GM12878 (cell line): ENCODE data around the gene FLNC. TPM values are rescaled to one million over a fixed set of nuclear protein-coding genes. Genes with fewer than 3 reads are reported as not detected.

Experiments
- ATAC-seq: fragments of 200-7000 bp; cut with Tn5 transposase; 3 replicates; pipeline ENCODE4 v1.9.1; 2020; ENCODE audit warnings: mild to moderate bottlenecking, moderate library complexity
- BruUV-seq: library from RNA; stranded (reverse); fragments of 400-500 nt; replicated peaks from 2 replicates; lab custom pipeline; 2021; lab: Mats Ljungman, UMichigan
- CTCF ChIA-PET: fragments of 300-600 bp; sonication (Branson Sonifier 250); formaldehyde crosslinking; extraction: SDS; loops from one replicate; lab custom pipeline; 2021; ENCODE audit warnings: inconsistent platforms; lab: Yijun Ruan, JAX
- POLR2A ChIA-PET: fragments of 350-600 bp; formaldehyde crosslinking; extraction: SDS; loops from one replicate; lab custom pipeline; 2021; ENCODE audit warnings: inconsistent platforms; lab: Charles Lee
- RAD21 ChIA-PET: fragments of 300-600 bp; sonication (Branson Sonifier 250); formaldehyde crosslinking; loops from one replicate; lab custom pipeline; 2023; ENCODE audit warnings: antibody characterized with exemption; ENCODE audit not compliant: unreplicated experiment; lab: Charles Lee
- SMC1A ChIA-PET: fragments of 300-600 bp; sonication (Branson Sonifier 250); formaldehyde crosslinking; loops from one replicate; lab custom pipeline; 2023; ENCODE audit not compliant: unreplicated experiment, uncharacterized antibody; lab: Charles Lee
- DNase-seq: peaks from one replicate; pipeline ENCODE4 v3.0.0-alpha.2; 2011; ENCODE audit warnings: low read depth, low spot score
- FAIRE-seq: peaks from 3 replicates; lab custom pipeline; 2011; peaks lifted over from hg19 to GRCh38; lab: Jason Lieb, UNC
- H2AFZ ChIP-seq: 2 replicates; pipeline ENCODE4 v1.6.0; 2011; ENCODE audit warnings: low read depth, low read length, control low read depth; ENCODE audit not compliant: control insufficient read depth
- H3K27ac ChIP-seq: 2 replicates; pipeline ENCODE4 v1.5.1; 2011; ENCODE audit warnings: control low read depth; ENCODE audit not compliant: control insufficient read depth, insufficient read depth
- H3K27me3 ChIP-seq, 2 experiments: replicated peaks in 1 of 2; 2 replicates each; pipeline versions ENCODE4 v1.6.0 to v1.6.1; 2011; ENCODE audit warnings: low read length in 1 of 2; ENCODE audit not compliant: control insufficient read depth in 2 of 2, insufficient read depth in 2 of 2
- H3K36me3 ChIP-seq, 2 experiments: 2 replicates each; pipeline ENCODE4 v1.5.1; 2011; ENCODE audit warnings: low read length in 1 of 2; ENCODE audit not compliant: control insufficient read depth in 2 of 2, insufficient read depth in 2 of 2
- H3K4me1 ChIP-seq: 2 replicates; pipeline ENCODE4 v1.6.1; 2011; ENCODE audit warnings: mild to moderate bottlenecking, low read length, moderate library complexity, mixed read lengths; ENCODE audit not compliant: control insufficient read depth, insufficient read depth
- H3K4me2 ChIP-seq: 2 replicates; pipeline ENCODE4 v1.6.0; 2011; ENCODE audit warnings: control low read depth; ENCODE audit not compliant: control insufficient read depth, insufficient read depth
- H3K4me3 ChIP-seq: fragments of 200-600 bp; sonication (generic); 2 replicates; pipeline ENCODE4 v1.5.1; 2016
- H3K79me2 ChIP-seq: 2 replicates; pipeline ENCODE4 v1.6.0; 2011; ENCODE audit warnings: low read length; ENCODE audit not compliant: control insufficient read depth, insufficient read depth
- H3K9ac ChIP-seq: 2 replicates; pipeline ENCODE4 v1.8.0; 2011; ENCODE audit warnings: low read length, control low read depth, mixed read lengths; ENCODE audit not compliant: control insufficient read depth, insufficient read depth
- H3K9me3 ChIP-seq: replicated peaks from 3 replicates; pipeline ENCODE4 v1.5.1; 2011; ENCODE audit warnings: mild to moderate bottlenecking, low read length; ENCODE audit not compliant: control insufficient read depth, insufficient read depth
- H4K20me1 ChIP-seq: 2 replicates; pipeline ENCODE4 v1.6.0; 2011; ENCODE audit not compliant: control insufficient read depth, insufficient read depth
- E4F1 ChIP-seq: fragments of 450-650 bp; IDR thresholded peaks from 2 replicates; pipeline ENCODE4 v1.6.1; 2018; ENCODE audit warnings: borderline replicate concordance, mild to moderate bottlenecking; ENCODE audit not compliant: partially characterized antibody
- IRF5 ChIP-seq: fragments of 450-650 bp; IDR thresholded peaks from 2 replicates; pipeline ENCODE4 v1.6.1; 2017; ENCODE audit warnings: borderline replicate concordance
- RELB ChIP-seq: fragments of 450-650 bp; IDR thresholded peaks from 2 replicates; pipeline ENCODE4 v1.6.1; 2017; ENCODE audit warnings: low read depth, mild to moderate bottlenecking, moderate library complexity
- YBX1 ChIP-seq: fragments of 450-650 bp; IDR thresholded peaks from 2 replicates; pipeline ENCODE4 v1.6.1; 2016; ENCODE audit warnings: antibody characterized with exemption
- WGBS: methylation state at CpG from one replicate; pipeline ENCODE4 v1.1.6; 2016; ENCODE audit warnings: low lambda C conversion rate; ENCODE audit not compliant: insufficient replicate concordance, insufficient coverage; ENCODE audit errors: missing lambda C conversion rate; 5-methylcytosine and 5-hydroxymethylcytosine counted together
- in situ Hi-C: fragments of 300-500 bp; cut with MboI; formaldehyde crosslinking; loops from 9 replicates; pipeline ENCODE4 v1.14.3; 2018; ENCODE audit warnings: mixed read lengths
- intact Hi-C: fragments of 100-400 bp; cut with micrococcal nuclease; formaldehyde crosslinking; loops from one replicate; pipeline ENCODE4 v1.14.2; 2022; ENCODE audit not compliant: unreplicated experiment
- polyA plus RNA-seq, 11 experiments: library from polyadenylated mRNA; depleted of rRNA in 4 of 11; unstranded in 6 of 11; stranded (reverse) in 5 of 11; fragments of >200 nt; fragmentation: Nextera tagmentation in 4 of 11; fragmentation: Illumina TruSeq in 1 of 11; extraction: Ambion mirVana in 4 of 11; extraction: Trizol in 1 of 11; gene quantifications; 1 replicate in 1 of 11; 2 replicates in 10 of 11; pipeline versions ENCODE4 v1.2.1 to v1.2.3, GENCODE V29; 2011 to 2016; ENCODE audit warnings: inconsistent platforms in 2 of 11, missing spikeins in 2 of 11, low read depth in 1 of 11
- total RNA-seq, 4 experiments: library from RNA; depleted of rRNA in 3 of 4; stranded (reverse); fragments of >200 nt in 3 of 4; fragmentation: Illumina TruSeq in 1 of 4; extraction: Trizol in 1 of 4; gene quantifications; 2 replicates each; pipeline versions ENCODE4 v1.2.1 to v1.2.3, GENCODE V29; 2013 to 2021

The FLNC gene
- total and polyA plus RNA-seq, 10 of the 15 experiments (the other 5 are each of a cell fraction or from before 2014, with no cell fraction given), result 0.01 to 0.21 (median 0.06) TPM; not detected in 3

- no peak for TF ChIP-seq RELB
- TF ChIP-seq, all 136 proteins: peak for 0
Observed at GRCh38 chr7:128791972-128792327, 38.3 kb upstream of the FLNC start (continued).

- no peak overlapping the region for H3K9ac ChIP-seq
- no peak for ATAC-seq
- TF ChIP-seq IRF5, result no peak
- TF ChIP-seq YBX1, result no peak
- no peak for TF ChIP-seq E4F1
- POLR2A ChIA-PET, result interaction anchor here (0.5 kb wide), 1 partner anchor 301 kb away, joined by 4 read pairs; no protein-coding TSS in a partner anchor
- RAD21 ChIA-PET, result no interaction called here
- H3K27me3 ChIP-seq, result peaks cover 2% of the 10 kb centered on the region in 2 experiments; a peak in 2 of 4 replicates
- H3K27ac ChIP-seq, result no peak overlapping the region
- intact Hi-C loops (loop anchor here (5.0 kb wide), 2 partner anchors 90 to 300 kb away; no protein-coding TSS in a partner anchor), in situ Hi-C loops (no loop called here)
- SMC1A ChIA-PET, result interaction anchor here (0.6 kb wide), 1 partner anchor 310 kb away, joined by 5 read pairs; no protein-coding TSS in a partner anchor
- no peaks in the 10 kb centered on the region for H4K20me1 ChIP-seq
- H3K79me2 ChIP-seq, result no peaks in the 10 kb centered on the region
- no peak overlapping the region for H2AFZ ChIP-seq
- WGBS, result 60% methylated on average over 10 of the region's 10 CpGs
- FAIRE-seq, result no peak
- peaks cover 3% of the 10 kb centered on the region; the same call in 1 of the 2 replicates for H3K4me1 ChIP-seq
- DNase-seq, result no peak
- CTCF ChIA-PET, result interaction anchor here (0.6 kb wide), 1 partner anchor 122 kb away, joined by 3 read pairs; no protein-coding TSS in a partner anchor
- H3K4me3 ChIP-seq, result no peak overlapping the region
- H3K4me2 ChIP-seq, result no peak overlapping the region
- no peaks in the 10 kb centered on the region for H3K9me3 ChIP-seq
- H3K36me3 ChIP-seq, result no peaks in the 10 kb centered on the region
- BruUV-seq, result no TSS peak
Observed at GRCh38 chr7:128792471-128793180, 37.6 kb upstream of the FLNC start.
